IMR-90 (cell line): ENCODE measurements around the gene REV3L.

ENCODE experiments used
- BHLHE40 ChIP-seq: fragments of 150-350 bp; IDR thresholded peaks from 2 replicates; pipeline ENCODE4 v1.6.1; 2016; ENCODE audit warnings: mild to moderate bottlenecking, low read depth, low read length
- CEBPB ChIP-seq: IDR thresholded peaks from 2 replicates; pipeline ENCODE4 v1.6.1; 2012; ENCODE audit warnings: low read depth, low read length, improper control_type of control experiment
- MAFK ChIP-seq: IDR thresholded peaks from 2 replicates; pipeline ENCODE4 v1.6.1; 2012; ENCODE audit warnings: low read depth, low read length, improper control_type of control experiment
- MXI1 ChIP-seq: IDR thresholded peaks from 2 replicates; pipeline ENCODE4 v1.6.1; 2012; ENCODE audit warnings: low read depth, mild to moderate bottlenecking, low read length, moderate library complexity, borderline replicate concordance
- POLR2A ChIP-seq: IDR thresholded peaks from 2 replicates; pipeline ENCODE4 v1.6.1; 2012; ENCODE audit warnings: mild to moderate bottlenecking, low read depth, low read length
- RAD21 ChIP-seq: IDR thresholded peaks from 2 replicates; pipeline ENCODE4 v1.6.1; 2012; ENCODE audit warnings: low read length, improper control_type of control experiment
- RCOR1 ChIP-seq: IDR thresholded peaks from 2 replicates; pipeline ENCODE4 v1.6.1; 2012; ENCODE audit warnings: mild to moderate bottlenecking, low read length, improper control_type of control experiment; ENCODE audit not compliant: insufficient replicate concordance
- SMC3 ChIP-seq: fragments of 150-350 bp; IDR thresholded peaks from 2 replicates; pipeline ENCODE4 v1.6.1; 2016; ENCODE audit warnings: low read depth, mild to moderate bottlenecking, antibody characterized with exemption, low read length, moderate library complexity
- TF ChIP-seq, protein P1 (sequence below): conservative IDR thresholded peaks from 2 replicates; pipeline ENCODE4 v1.5.1; 2012; ENCODE audit warnings: mild to moderate bottlenecking, low read depth, low read length, improper control_type of control experiment

DNA sequence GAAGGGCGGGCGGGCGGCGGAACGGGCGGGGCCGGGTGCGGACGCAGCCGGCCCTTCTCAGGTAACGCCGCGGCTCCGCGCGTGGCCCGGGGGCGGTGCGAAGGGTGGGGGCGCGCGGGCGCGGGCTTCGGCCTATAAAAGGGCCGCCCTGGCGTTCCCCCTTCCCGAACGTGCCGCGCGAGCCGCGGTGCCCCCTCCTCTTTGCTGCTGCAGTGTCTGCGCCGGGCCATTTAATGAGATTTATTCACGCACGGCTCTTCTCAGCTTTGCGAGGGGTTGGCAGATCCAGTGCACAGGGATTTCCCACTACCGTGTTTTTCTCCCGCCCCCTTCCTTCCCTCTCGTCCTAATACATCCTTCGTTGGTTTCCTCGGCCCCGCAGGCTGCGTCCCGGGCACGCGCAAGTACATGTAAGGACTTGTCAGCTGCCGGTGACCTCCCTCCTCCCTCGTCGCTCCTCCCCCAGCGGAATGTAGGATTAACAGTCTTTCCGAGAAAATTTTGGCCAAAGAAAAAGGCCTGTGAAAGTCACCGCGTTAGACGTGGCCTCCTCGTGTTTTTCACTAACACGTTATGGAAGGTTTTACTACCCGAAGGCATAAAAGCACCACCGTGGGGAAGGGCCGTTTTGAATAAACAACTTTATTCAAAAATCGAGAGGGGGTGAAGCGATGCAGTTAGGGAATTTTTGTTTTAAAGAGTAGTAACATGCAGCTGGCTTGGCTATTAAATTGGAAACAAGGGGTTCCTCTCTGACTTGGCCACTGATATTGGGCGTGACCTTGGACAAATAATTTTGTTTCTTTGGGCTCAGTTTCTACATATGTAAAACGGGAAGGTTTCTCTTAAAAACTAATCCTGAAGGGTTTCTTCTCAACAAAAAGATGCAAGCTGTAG, 966 bp upstream of the REV3L start:
- TF ChIP-seq, protein P1, sequence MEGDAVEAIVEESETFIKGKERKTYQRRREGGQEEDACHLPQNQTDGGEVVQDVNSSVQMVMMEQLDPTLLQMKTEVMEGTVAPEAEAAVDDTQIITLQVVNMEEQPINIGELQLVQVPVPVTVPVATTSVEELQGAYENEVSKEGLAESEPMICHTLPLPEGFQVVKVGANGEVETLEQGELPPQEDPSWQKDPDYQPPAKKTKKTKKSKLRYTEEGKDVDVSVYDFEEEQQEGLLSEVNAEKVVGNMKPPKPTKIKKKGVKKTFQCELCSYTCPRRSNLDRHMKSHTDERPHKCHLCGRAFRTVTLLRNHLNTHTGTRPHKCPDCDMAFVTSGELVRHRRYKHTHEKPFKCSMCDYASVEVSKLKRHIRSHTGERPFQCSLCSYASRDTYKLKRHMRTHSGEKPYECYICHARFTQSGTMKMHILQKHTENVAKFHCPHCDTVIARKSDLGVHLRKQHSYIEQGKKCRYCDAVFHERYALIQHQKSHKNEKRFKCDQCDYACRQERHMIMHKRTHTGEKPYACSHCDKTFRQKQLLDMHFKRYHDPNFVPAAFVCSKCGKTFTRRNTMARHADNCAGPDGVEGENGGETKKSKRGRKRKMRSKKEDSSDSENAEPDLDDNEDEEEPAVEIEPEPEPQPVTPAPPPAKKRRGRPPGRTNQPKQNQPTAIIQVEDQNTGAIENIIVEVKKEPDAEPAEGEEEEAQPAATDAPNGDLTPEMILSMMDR = 0 out of 2 replicates have a peak, but pooled peaks have one; percentile 3
- no peak; the same call in 1 of the 2 replicates for TF ChIP-seq RAD21
- peak; percentile 97 for TF ChIP-seq POLR2A
- no peak for TF ChIP-seq MXI1
- TF ChIP-seq BHLHE40 = peak; percentile 69
- TF ChIP-seq RCOR1 = no peak
- TF ChIP-seq CEBPB = no peak
- TF ChIP-seq MAFK = no peak
- 0 out of 2 replicates have a peak, but pooled peaks have one; percentile 3 for TF ChIP-seq SMC3
